Measurements from ENCODE around the gene UTP18.
"Not testable (repeated sequence)": the region's sequence is repeated elsewhere in the genome, so short reads cannot be mapped to it uniquely, and the experiment has no call there.

UTP18 gene

GRCh38 chr17:51260237-51261023, at the start of gene UTP18:
Gene UTP18, plus strand, starts transcription at chr17:51260546. Its CDS starts 39 bp downstream, at chr17:51260585.
- DNase-seq, result peak; percentile 91

GRCh38 chr17:51214920-51215319, 45.4 kb upstream of the UTP18 start:
- no peak for DNase-seq

- peak; percentile 15 for DNase-seq
Measured at GRCh38 chr17:51217946-51218345, 42.4 kb upstream of the UTP18 start.

GRCh38 chr17:51221322-51221721, 39.0 kb upstream of the UTP18 start:
- DNase-seq, result no peak

- DNase-seq, result no peak
Measured at GRCh38 chr17:51224402-51225262, 35.7 kb upstream of the UTP18 start.

GRCh38 chr17:51225523-51225922, 34.8 kb upstream of the UTP18 start:
- DNase-seq, result not testable (repeated sequence)

- DNase-seq, result no peak
Measured at GRCh38 chr17:51228161-51228560, 32.2 kb upstream of the UTP18 start.

- DNase-seq, result no peak
Measured at GRCh38 chr17:51229889-51230288, 30.5 kb upstream of the UTP18 start.

GRCh38 chr17:51230306-51230705, 30.0 kb upstream of the UTP18 start:
- no peak for DNase-seq

- no peak for DNase-seq
Measured at GRCh38 chr17:51231999-51232398, 28.3 kb upstream of the UTP18 start.

- no peak for DNase-seq
Measured at GRCh38 chr17:51234162-51234561, 26.2 kb upstream of the UTP18 start.

GRCh38 chr17:51238255-51238887, 22.0 kb upstream of the UTP18 start:
- DNase-seq, result no peak

- no peak for DNase-seq
Measured at GRCh38 chr17:51240275-51240674, 20.1 kb upstream of the UTP18 start.

- DNase-seq, result no peak
Measured at GRCh38 chr17:51244041-51244440, 16.3 kb upstream of the UTP18 start.

- DNase-seq, result no peak
Measured at GRCh38 chr17:51245535-51245934, 14.8 kb upstream of the UTP18 start.

GRCh38 chr17:51250314-51250840, 10.0 kb upstream of the UTP18 start:
- no peak for DNase-seq

- DNase-seq, result no peak
Measured at GRCh38 chr17:51251010-51251409, 9.3 kb upstream of the UTP18 start.

- no peak for DNase-seq
Measured at GRCh38 chr17:51255673-51256072, 4.7 kb upstream of the UTP18 start.

GRCh38 chr17:51256101-51256500, 4.2 kb upstream of the UTP18 start:
- no peak for DNase-seq

- no peak for DNase-seq
Measured at GRCh38 chr17:51257150-51258081, 2.9 kb upstream of the UTP18 start.

GRCh38 chr17:51258756-51259563, 1.4 kb upstream of the UTP18 start:
- DNase-seq, result no peak
